HG03432 (cell line): Measurements from ENCODE around the gene RAX2.
A peak's percentile ranks its signal among the peaks of the same experiment; 100 is the strongest.
"Not testable (repeated sequence)": the region's sequence is repeated elsewhere in the genome, so short reads cannot be mapped to it uniquely, and the experiment has no call there.

Experiments
- ATAC-seq: cut with Tn5 transposase; IDR thresholded peaks from one replicate; pipeline ENCODE4 v1.9.1; 2021; ENCODE audit warnings: mild to moderate bottlenecking, moderate library complexity; ENCODE audit not compliant: unreplicated experiment

Gene RAX2

DNA sequence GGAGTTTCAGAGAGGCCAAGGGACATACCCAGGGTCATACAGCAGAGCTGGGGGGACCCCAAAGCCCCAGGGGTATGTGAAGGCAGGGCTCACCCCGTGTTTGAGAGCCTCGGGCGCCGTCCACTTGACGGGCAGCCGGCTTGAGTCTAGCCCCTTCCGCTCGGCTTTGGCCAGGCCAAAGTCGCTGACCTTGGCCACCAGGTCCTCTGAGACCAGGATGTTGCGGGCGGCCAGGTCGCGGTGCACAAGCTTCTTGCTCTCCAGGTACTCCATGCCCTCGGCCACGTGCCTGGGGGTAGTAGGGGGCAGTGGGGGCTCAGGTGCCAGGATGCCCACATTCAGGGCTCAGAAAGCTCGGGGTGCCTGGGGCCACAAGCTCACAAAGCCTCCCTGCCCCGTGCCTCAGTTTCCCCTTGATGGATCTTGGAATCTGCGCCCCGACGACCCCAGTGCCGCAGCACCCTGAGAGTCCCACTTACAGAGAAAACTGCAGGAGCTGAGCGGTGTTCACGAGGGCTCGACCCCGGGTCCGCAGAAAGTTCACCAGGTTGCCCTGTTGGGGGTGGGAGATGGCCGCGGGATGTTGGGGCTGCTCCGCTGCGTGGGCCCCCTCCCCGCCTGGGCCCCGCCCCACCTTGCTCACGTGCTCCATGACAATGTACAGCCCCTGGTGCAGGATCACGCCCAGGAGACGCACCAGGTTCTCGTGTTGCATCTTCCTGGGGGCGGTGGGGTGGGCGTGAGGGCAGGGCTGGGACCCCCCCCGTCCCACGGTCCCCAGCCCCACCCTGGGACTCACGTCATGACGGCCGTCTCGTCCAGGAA lies 7.1 kb upstream of the RAX2 start:
- ATAC-seq, result no peak

- no peak for ATAC-seq
Observed at GRCh38 chr19:3778104-3778867, 6.3 kb upstream of the RAX2 start.

DNA sequence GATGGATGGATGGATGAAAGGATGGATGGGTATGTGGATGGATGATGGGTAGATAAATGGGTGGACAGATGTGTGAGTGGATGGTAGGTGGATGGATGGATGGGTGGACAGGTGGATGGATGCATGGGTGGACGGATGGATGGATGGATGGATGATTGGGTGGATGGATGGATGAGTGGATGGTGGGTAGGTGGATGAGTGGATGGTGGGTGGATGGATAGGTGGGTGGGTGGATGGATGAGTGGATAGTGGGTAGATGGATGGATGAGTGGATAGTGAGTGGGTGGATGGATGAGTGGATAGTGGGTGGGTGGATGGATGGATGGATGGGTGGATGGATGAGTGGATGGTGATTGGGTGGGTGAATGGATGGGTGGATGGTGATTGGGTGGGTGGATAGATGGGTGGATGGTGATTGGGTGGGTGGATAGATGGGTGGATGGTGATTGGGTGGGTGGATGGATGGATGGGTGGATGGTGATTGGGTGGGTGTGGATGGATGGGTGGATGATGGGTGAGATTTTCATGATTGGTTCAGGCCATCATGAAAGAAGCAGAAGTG lies 4.5 kb upstream of the RAX2 start:
- ATAC-seq, result no peak

GRCh38 chr19:3775831-3776230 lies 3.8 kb upstream of the RAX2 start:
- ATAC-seq, result no peak

DNA sequence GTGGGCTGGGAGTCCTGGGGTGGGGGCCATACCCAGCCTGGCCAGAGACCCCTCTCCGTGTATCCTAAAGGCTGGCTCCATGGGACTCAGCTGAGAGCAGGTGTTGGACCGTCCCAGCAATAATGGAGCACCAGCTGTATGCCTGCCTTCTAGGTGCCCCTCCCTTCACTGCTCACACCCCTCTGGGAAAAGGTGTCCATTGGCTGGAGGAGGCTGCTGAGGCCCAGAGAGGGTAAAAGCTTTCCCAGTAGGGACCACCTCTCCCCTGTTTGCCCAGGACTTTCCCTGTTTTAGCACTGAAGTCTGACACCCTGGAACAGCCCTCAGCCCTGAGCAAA lies 3.3 kb upstream of the RAX2 start:
- no peak for ATAC-seq

- no peak for ATAC-seq
Observed at GRCh38 chr19:3774621-3775373, 2.8 kb upstream of the RAX2 start.

- ATAC-seq, result no peak
Observed at GRCh38 chr19:3773814-3774515, 1.9 kb upstream of the RAX2 start.

GRCh38 chr19:3771000-3771905 lies 775 bp downstream of the RAX2 start:
- no peak for ATAC-seq

DNA sequence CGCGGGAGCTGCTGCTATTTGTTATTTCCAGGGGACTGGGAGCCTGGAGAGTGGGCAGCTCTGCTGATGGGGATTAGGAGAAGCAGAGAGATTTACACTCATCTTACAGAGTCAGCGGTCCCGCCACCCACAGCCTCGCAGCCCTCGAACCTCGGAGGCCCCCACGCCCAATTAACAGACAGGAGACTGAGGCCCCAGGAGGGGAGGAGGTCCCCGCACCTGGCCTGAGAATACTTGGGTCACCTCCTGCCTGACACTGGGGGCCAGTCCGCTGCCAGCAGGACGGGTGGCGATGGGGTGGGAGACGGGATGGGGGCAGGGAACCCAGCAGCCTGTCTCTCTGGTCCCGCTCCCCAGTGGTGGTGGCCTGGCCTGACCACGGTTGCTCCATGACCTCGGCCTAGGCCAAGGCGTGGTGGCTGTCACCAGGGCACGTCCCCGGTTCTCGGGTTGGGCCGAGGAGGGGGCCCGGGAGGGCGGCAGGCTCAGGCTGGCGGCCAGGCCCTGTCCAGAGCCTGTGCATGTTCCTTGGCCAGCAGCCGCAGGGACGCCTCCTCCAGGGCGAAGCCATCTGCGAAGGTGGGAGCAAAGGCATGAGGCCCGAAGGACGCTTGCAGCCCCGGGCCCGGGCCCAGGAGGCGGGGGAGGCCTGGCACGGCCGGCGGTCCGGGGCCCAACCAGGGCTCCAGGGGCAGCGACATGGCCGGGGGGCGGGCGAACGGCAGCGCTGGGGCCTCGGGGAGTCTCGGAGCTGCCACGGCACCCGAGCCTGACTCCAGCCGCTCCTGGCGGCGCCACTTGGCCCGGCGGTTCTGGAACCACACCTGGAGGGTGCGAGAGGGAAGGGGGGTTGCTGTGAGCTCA lies 1.7 kb downstream of the RAX2 start:
- ATAC-seq, result no peak

DNA sequence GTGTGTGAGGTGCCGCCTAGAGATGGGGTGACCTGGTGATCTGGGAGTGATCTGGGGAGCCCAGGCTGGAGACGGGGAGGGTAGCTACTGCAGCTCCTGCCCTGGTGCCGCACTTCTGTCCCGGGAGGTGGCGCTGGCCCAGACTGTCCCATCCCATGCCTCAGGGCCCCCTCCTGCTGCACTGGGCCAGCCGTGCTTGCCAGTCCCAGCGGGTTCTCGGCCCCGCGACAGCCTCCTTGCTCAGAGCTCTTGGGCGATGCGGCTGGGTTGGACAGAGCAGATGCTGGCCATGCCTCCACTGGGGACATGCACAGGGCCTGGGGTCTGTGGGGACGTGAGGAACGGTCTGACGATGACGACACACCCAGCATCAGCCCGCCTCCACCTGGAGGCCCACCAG lies 2.5 kb downstream of the RAX2 start:
- ATAC-seq, result no peak

GRCh38 chr19:3768748-3769099 lies 3.3 kb downstream of the RAX2 start:
- ATAC-seq, result no peak

DNA sequence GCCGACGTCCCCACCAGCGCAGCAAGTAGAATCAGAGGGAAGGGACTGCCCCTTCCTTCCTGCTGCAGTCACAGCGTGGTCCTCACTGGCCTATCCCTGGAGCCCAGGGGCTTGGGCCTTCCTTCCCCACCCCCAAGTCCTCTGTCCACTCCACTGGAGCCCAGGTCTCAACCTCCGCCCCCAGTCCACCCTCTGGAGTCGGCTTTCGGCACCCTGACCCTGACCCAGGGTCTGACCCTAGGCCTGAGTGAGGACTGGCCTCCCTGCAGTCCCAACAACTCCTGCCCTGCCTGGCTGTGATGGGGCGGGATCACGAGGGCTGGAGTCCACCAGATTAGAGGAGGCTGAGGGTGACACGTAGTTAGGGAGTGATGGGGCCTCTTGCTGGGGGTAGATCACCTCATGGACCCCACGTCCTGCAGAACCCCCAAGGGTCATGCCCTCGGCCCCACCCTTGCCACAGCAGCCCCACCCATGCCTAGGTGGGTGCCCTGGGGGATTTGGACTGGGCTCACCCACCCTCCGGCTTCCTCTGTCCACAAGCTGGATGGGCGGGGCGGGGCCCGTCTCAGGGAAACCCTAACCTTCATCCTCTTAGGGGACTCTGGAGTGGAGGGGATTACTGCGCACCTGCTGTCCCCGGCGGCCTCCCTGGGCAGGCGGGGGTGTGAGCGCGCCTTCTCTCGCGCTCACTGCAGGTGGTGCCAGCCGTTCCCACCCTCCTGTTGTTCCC lies 3.8 kb downstream of the RAX2 start:
- ATAC-seq, result no peak

DNA sequence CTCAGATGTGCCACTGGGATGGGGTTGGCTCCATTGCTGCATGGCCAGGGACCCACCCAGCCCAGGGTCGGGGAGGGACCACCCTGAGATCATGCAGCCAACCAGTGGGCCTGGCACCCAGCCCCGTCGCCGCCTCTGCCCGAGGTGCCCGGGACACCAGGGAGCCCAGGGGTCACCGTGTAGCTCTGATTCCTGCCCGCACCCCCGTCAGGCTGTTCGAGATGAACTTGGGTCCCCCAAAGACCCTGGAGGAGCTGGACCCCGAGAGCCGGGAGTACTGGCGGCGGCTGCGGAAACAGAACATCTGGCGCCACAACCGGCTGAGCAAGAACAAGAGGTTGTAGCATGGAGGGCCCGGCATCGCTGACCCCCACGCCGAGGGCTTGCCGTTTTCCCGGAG lies 5.0 kb downstream of the RAX2 start:
- no peak for ATAC-seq

DNA sequence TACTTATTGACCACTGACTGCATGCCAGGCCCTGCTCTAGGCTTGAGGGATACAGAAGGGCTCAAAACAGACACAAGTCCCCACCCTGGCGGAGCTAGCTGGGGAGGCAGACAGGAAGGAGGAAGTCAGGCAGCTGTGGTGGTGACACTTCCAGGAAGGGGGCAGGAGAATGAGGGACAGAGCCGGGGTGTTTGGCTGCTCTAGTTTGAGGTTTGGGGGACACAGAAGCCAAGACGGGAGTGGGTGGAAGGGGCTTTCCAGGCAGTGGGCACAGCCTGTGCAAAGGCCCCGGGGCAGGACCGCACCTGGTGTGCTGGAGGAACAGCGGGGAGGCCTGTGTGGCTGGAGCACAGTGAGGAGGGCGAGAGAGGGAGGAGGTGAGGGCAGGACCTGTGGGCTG lies 5.5 kb downstream of the RAX2 start:
- no peak for ATAC-seq

DNA sequence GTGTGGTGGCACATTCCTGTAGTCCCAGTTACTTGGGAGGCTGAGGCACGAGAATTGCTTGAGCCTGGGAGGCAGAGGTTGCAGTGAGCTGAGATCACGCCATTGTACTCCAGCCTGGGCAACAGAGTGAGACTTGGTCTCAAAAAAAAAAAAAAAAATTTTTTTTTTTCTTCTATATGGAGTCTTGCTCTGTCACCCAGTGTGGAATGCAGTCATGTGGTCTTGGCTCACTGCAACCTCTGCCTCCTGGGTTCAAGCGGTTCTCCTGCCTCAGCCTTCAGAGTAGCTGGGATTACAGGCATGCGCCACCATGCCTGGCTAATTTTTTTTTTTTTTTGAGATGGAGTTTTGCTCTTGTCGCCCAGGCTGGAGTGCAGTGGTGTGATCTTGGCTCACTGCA lies 6.3 kb downstream of the RAX2 start:
- ATAC-seq, result not testable (repeated sequence)

- no peak for ATAC-seq
Observed at GRCh38 chr19:3765121-3765520, 6.9 kb downstream of the RAX2 start.

DNA sequence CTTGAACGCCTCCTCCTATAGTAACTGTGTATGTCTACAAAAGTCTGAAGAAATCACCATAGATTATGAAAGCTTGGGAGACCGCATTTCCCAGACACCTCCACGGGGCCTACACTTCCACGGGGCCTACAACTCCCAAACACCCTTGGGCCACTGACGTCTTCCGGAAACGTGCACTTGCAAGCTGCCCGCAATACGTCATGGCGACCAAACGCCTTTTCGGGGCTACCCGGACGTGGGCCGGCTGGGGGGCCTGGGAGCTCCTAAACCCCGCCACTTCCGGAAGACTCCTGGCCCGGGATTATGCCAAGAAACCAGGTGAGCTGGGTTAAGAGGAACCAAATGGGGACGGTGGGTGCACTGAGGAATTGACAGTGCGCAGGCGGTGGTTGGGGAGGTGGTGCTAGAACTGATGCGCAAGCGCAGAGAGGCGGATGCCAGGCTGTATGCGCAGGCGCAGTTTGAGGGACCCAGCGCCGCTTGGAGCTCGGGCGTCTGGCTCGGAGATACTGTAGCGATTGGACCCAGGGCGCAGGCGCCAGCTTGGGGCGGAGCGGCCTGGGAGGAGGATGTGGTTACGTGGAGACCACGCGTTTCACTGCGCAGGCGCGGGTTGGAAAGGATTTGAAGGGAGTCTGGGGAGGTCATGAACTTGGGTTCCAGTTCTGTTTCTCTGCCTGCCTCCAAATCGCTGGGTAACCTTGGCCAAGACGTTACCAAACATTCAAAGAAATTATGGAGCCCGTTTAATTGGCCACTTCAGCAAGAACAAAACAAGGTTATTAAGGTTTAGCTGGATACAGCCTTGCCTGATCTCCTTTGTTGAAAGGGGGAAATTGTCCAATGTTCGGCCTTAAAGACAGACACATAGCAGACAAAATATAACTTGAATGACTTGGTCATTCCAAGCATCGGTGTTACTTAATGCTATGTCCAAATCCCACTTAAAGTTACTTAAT lies 9.2 kb downstream of the RAX2 start, which contains the start of gene MRPL54:
MRPL54 (plus strand) TSS at position 182 of the 959 bp plus-strand sequence; CDS start at position 201, 19 bp downstream.
- peak; percentile 69 for ATAC-seq
